MM.1S (cell line): ENCODE results near the gene KCNJ12.
"Not testable (repeated sequence)": the region's sequence is repeated elsewhere in the genome, so short reads cannot be mapped to it uniquely, and the experiment has no call there.

Experiments used
- DNase-seq: peaks from one replicate; pipeline ENCODE4 v3.0.0-alpha.2; 2015
- H2AFZ ChIP-seq: fragments of 300-600 bp; sonication (generic); 2 replicates; pipeline ENCODE4 v1.6.0; 2016; ENCODE audit warnings: antibody characterized with exemption, low read length
- H3F3A ChIP-seq: fragments of 300-600 bp; sonication (generic); 2 replicates; pipeline ENCODE4 v1.6.1; 2016; ENCODE audit warnings: mild to moderate bottlenecking, antibody characterized with exemption, low read length, moderate library complexity, mixed read lengths; ENCODE audit not compliant: insufficient read depth
- H3K27ac ChIP-seq: fragments of 300-600 bp; sonication (generic); 2 replicates; pipeline ENCODE4 v1.5.1; 2016; ENCODE audit warnings: mild to moderate bottlenecking, low read length
- H3K27me3 ChIP-seq: fragments of 300-600 bp; sonication (generic); replicated peaks from 2 replicates; pipeline ENCODE4 v1.6.0; 2016; ENCODE audit warnings: low read length; ENCODE audit not compliant: insufficient read depth
- H3K36me3 ChIP-seq: fragments of 300-600 bp; sonication (generic); replicated peaks from 2 replicates; pipeline ENCODE4 v1.6.1; 2016; ENCODE audit warnings: mild to moderate bottlenecking, low read length, mixed read lengths; ENCODE audit not compliant: insufficient read depth
- H3K4me1 ChIP-seq: fragments of 300-600 bp; sonication (generic); 2 replicates; pipeline ENCODE4 v1.6.1; 2016; ENCODE audit warnings: low read length, mixed read lengths
- H3K4me2 ChIP-seq: fragments of 300-600 bp; sonication (generic); 2 replicates; pipeline ENCODE4 v1.6.0; 2016; ENCODE audit warnings: low read depth, low read length
- H3K4me3 ChIP-seq: fragments of 300-600 bp; sonication (generic); 2 replicates; pipeline ENCODE4 v1.5.1; 2016; ENCODE audit warnings: low read length, mixed read lengths
- H3K79me2 ChIP-seq: fragments of 300-600 bp; sonication (generic); 2 replicates; pipeline ENCODE4 v1.6.1; 2016; ENCODE audit warnings: mixed run types, low read length, mixed read lengths
- H3K9ac ChIP-seq: fragments of 300-600 bp; sonication (generic); 2 replicates; pipeline ENCODE4 v1.6.1; 2016; ENCODE audit warnings: low read length, mixed read lengths
- H3K9me2 ChIP-seq: fragments of 300-600 bp; sonication (generic); replicated peaks from 2 replicates; pipeline ENCODE4 v1.6.1; 2016; ENCODE audit warnings: mild to moderate bottlenecking, low read length, mixed read lengths; ENCODE audit not compliant: insufficient read depth
- H3K9me3 ChIP-seq: fragments of 300-600 bp; sonication (generic); replicated peaks from 2 replicates; pipeline ENCODE4 v1.6.1; 2016; ENCODE audit warnings: mild to moderate bottlenecking, low read length, mixed read lengths; ENCODE audit not compliant: insufficient read depth
- H4K20me1 ChIP-seq: fragments of 300-600 bp; sonication (generic); 2 replicates; pipeline ENCODE4 v1.6.1; 2016; ENCODE audit warnings: mild to moderate bottlenecking, low read length, moderate library complexity, mixed read lengths; ENCODE audit not compliant: insufficient read depth
- EZH2 ChIP-seq: fragments of 300-600 bp; sonication (generic); optimal IDR thresholded peaks from 2 replicates; pipeline ENCODE3; 2017; ENCODE audit warnings: low read depth, mild to moderate bottlenecking, antibody characterized with exemption, low read length, mixed read lengths
- EZH2phosphoT487 ChIP-seq: fragments of 300-600 bp; sonication (generic); IDR thresholded peaks from 2 replicates; pipeline ENCODE4 v1.6.1; 2018; ENCODE audit warnings: antibody characterized with exemption, low read length
- TF ChIP-seq, protein P1 (sequence below): fragments of 300-600 bp; sonication (generic); IDR thresholded peaks from 2 replicates; pipeline ENCODE4 v1.5.1; 2016; ENCODE audit warnings: antibody characterized with exemption, low read length, mixed read lengths

KCNJ12 gene

DNA sequence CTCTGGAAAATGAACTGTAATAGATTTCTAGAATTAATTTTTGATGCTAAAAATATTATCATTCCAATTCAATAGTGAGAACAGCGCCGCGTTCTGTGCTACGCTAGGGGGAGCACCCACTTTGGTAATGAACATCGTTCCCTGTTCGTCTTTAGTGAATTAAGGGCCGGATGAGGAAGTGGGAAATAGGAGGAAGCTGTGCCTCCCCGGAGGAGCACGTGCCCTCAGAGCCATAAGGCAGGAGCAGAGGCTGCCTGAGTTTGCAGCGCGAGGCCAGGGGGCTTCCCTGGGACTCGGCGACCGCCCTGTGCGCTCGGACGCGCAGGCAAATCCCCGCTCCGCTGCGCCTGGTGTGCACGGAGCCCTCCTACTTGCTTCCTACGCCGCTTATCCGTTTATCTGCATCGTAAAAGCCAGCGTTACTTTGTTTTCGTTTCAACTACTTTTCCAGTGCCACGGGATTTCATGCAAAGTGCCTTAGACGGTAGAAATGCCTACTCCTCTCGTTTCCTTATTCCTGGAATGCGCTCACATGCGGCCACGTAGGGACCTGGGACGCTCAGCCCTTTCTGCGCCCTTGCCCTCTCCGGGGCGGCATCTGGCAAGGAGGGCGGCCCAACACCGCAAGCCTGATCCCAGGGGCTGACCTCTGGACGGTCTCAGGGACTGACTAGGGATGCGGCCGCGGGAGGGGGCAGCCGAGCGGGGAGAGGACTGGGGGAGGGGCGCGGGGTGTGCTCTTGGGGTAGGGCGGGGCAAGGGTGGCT is 76.4 kb downstream of the KCNJ12 start:
- no peak for DNase-seq
- Histone ChIP-seq H3K4me1 (peaks cover 3% of the 10 kb centered on the region; the same call in 1 of the 2 replicates), H3K9ac (no peak overlapping the region), H3K27me3 (peaks cover 38% of the 10 kb centered on the region), H2AFZ (no peak overlapping the region), H3K36me3 (no peaks in the 10 kb centered on the region), H4K20me1 (no peaks in the 10 kb centered on the region), H3K27ac (no peak overlapping the region), H3K9me3 (no peaks in the 10 kb centered on the region), H3K79me2 (no peaks in the 10 kb centered on the region), H3F3A (no peaks in the 10 kb centered on the region), H3K4me2 (no peak overlapping the region), H3K9me2 (no peaks in the 10 kb centered on the region), H3K4me3 (no peak overlapping the region)
- TF ChIP-seq, protein P1, sequence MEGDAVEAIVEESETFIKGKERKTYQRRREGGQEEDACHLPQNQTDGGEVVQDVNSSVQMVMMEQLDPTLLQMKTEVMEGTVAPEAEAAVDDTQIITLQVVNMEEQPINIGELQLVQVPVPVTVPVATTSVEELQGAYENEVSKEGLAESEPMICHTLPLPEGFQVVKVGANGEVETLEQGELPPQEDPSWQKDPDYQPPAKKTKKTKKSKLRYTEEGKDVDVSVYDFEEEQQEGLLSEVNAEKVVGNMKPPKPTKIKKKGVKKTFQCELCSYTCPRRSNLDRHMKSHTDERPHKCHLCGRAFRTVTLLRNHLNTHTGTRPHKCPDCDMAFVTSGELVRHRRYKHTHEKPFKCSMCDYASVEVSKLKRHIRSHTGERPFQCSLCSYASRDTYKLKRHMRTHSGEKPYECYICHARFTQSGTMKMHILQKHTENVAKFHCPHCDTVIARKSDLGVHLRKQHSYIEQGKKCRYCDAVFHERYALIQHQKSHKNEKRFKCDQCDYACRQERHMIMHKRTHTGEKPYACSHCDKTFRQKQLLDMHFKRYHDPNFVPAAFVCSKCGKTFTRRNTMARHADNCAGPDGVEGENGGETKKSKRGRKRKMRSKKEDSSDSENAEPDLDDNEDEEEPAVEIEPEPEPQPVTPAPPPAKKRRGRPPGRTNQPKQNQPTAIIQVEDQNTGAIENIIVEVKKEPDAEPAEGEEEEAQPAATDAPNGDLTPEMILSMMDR, result no peak; the same call in 1 of the 2 replicates
- no peak for TF ChIP-seq EZH2phosphoT487
- no peak for TF ChIP-seq EZH2

DNA sequence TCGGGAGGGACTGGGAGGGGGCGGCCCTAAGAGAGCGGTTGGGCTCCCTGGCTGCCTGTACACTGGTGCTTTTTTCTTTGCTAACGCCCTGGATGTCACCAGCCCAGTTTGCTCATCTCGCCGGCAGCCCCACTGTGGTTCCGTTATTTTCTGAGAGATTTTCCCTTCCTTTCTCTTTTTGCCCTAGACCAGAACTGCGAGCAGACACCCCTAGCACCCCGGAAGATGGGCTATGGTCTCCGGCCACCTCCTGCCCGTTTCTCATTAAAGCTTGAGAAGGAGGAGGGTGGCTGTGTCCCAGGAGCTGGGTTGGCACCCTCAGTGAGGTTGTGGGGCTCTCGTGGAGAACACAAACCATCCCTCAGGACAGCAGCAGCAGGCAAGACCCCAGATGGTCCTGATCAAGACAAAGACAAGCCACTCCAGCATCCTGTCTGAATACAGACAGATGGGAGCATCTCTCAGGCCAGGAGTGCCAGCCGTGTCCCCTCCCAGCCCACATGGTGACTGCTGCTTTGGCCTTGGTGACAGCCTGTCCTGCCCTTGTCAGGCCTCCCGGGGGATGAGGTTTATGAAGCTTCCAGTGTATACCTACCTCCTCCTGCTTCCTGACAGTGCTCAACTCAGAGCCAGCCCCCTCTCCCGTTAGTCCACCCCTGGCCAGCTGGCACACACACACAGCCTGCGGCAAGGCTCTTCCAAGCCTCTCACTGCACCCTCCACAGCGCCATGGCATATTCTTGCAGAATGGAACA is 77.2 kb downstream of the KCNJ12 start:
- no peaks in the 10 kb centered on the region for H3K9me3 ChIP-seq
- no peak overlapping the region for H3K4me3 ChIP-seq
- no peaks in the 10 kb centered on the region for H3K9me2 ChIP-seq
- H3K4me2 ChIP-seq, result no peak overlapping the region
- H3K79me2 ChIP-seq, result no peaks in the 10 kb centered on the region
- H4K20me1 ChIP-seq, result no peaks in the 10 kb centered on the region
- TF ChIP-seq, protein P1, result no peak
- TF ChIP-seq EZH2phosphoT487 (no peak), EZH2 (no peak)
- peaks cover 38% of the 10 kb centered on the region for H3K27me3 ChIP-seq
- peaks cover 3% of the 10 kb centered on the region; the same call in 1 of the 2 replicates for H3K4me1 ChIP-seq
- no peak for DNase-seq
- H3F3A ChIP-seq, result no peaks in the 10 kb centered on the region
- H3K27ac ChIP-seq, result no peak overlapping the region
- H2AFZ ChIP-seq, result no peak overlapping the region
- no peaks in the 10 kb centered on the region for H3K36me3 ChIP-seq
- H3K9ac ChIP-seq, result no peak overlapping the region

DNA sequence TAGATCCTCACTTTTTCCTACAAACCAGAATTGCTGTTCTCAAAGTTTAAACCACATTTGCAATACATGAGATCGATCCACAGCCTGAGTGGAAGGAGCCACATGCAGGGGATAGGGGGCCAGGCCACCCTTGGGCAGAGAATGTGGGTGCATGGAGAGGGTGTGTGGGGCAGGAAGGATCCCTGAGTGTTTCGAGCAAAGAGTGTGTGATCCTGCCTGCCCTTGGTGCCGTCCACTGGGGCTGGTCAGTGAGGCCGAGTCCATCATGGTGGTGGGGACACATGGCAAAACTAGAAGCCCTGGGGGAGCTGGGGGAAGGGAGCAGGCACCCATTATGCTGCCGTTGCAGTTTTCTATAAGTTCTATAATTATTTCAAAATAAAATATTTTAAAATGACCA is 77.8 kb downstream of the KCNJ12 start:
- H3F3A ChIP-seq, H3K4me2 ChIP-seq, H3K4me3 ChIP-seq, H3K9me3 ChIP-seq, H3K4me1 ChIP-seq, H3K9ac ChIP-seq, H4K20me1 ChIP-seq, H3K27ac ChIP-seq, H3K36me3 ChIP-seq, H2AFZ ChIP-seq, DNase-seq, H3K79me2 ChIP-seq, H3K9me2 ChIP-seq: not testable (repeated sequence)
- peaks cover 43% of the 10 kb centered on the region for H3K27me3 ChIP-seq

DNA sequence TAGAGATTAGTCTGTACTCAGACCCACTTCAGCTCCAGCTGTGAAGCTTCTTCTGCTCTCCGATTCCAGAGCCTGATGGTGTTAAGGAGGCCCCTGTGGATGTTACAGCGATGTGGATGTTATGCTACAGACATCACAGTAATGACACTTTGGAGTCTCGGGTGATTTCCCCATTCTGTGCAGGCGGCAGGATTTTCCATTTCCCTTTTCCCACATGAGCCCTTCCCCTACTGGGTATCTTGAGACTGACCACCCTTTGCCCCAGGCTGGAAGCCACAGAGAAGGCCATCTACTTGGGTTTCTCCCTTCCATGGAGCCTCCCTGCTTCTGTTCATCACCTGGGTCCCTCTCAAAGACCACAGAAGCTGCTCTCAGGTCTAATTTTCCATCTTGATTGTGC is 78.3 kb downstream of the KCNJ12 start:
- no peak for TF ChIP-seq EZH2
- no peak overlapping the region for H3K4me2 ChIP-seq

More for the DNA sequence above, 78.3 kb downstream of the KCNJ12 start:
- Histone ChIP-seq H3K9me3 (no peaks in the 10 kb centered on the region), H3F3A (no peaks in the 10 kb centered on the region), H3K27me3 (peaks cover 47% of the 10 kb centered on the region), H3K27ac (no peak overlapping the region), H3K9ac (no peak overlapping the region), H3K9me2 (no peaks in the 10 kb centered on the region), H3K4me3 (no peak overlapping the region), H3K79me2 (no peaks in the 10 kb centered on the region), H3K36me3 (no peaks in the 10 kb centered on the region), H4K20me1 (no peaks in the 10 kb centered on the region), H2AFZ (no peak overlapping the region), H3K4me1 (peaks cover 3% of the 10 kb centered on the region; the same call in 1 of the 2 replicates)
- no peak for DNase-seq
